Central memory CD8-positive, alpha-beta T cell (primary cell): ENCODE data around the gene SRPK1.

Source experiments
- ATAC-seq: fragments of 150-1000 bp; cut with Tn5 transposase; replicated peaks from 2 replicates; pipeline ENCODE4 v1.10.0; 2022; ENCODE audit warnings: mild to moderate bottlenecking, moderate FRiP score, moderate number of reproducible peaks; ENCODE audit not compliant: poor library complexity, severe bottlenecking; ENCODE audit errors: extremely low read depth
- DNase-seq, 2 donors: peaks; one replicate each; pipeline ENCODE4 v3.0.0; 2021; ENCODE audit warnings: low spot score in 2 of 2
- H3K27ac Mint-ChIP-seq: one replicate; pipeline ENCODE4 v1.8.0; 2022; ENCODE audit warnings: low read depth, mild to moderate bottlenecking, moderate library complexity, mixed read lengths
- H3K27me3 Mint-ChIP-seq: one replicate; pipeline ENCODE4 v1.8.0; 2022; ENCODE audit warnings: mixed read lengths
- H3K36me3 Mint-ChIP-seq: one replicate; pipeline ENCODE4 v1.8.0; 2022; ENCODE audit warnings: mild to moderate bottlenecking, moderate library complexity, mixed read lengths; ENCODE audit not compliant: insufficient read depth
- H3K4me1 Mint-ChIP-seq: one replicate; pipeline ENCODE4 v1.8.0; 2022; ENCODE audit warnings: mixed read lengths
- H3K4me3 Mint-ChIP-seq: one replicate; pipeline ENCODE4 v1.8.0; 2022; ENCODE audit warnings: mild to moderate bottlenecking, moderate library complexity, mixed read lengths
- H3K9me3 Mint-ChIP-seq: one replicate; pipeline ENCODE4 v1.8.0; 2022; ENCODE audit warnings: mixed read lengths

Gene SRPK1

GRCh38 chr6:35879151-35879550, 41.7 kb downstream of the SRPK1 start:
- H3K27ac Mint-ChIP-seq: no peak overlapping the region
- peaks cover 23% of the 10 kb centered on the region for H3K36me3 Mint-ChIP-seq
- DNase-seq (no peak), ATAC-seq (no peak)
- peaks cover 6% of the 10 kb centered on the region for H3K4me1 Mint-ChIP-seq
- H3K4me3 Mint-ChIP-seq: no peak overlapping the region
- H3K27me3 Mint-ChIP-seq: no peaks in the 10 kb centered on the region
- H3K9me3 Mint-ChIP-seq: peaks cover 14% of the 10 kb centered on the region

GRCh38 chr6:35876902-35877301, 44.0 kb downstream of the SRPK1 start:
- H3K4me1 Mint-ChIP-seq: peaks cover 6% of the 10 kb centered on the region
- H3K36me3 Mint-ChIP-seq: peaks cover 22% of the 10 kb centered on the region
- no peaks in the 10 kb centered on the region for H3K27me3 Mint-ChIP-seq
- ATAC-seq (no peak), DNase-seq (no peak)
- peak overlapping the region; percentile 50 for H3K27ac Mint-ChIP-seq
- peaks cover 12% of the 10 kb centered on the region for H3K9me3 Mint-ChIP-seq
- no peak overlapping the region for H3K4me3 Mint-ChIP-seq

- Mint-ChIP-seq H3K27ac (no peak overlapping the region), H3K4me1 (peaks cover 6% of the 10 kb centered on the region), H3K36me3 (peaks cover 23% of the 10 kb centered on the region), H3K4me3 (no peak overlapping the region), H3K9me3 (no peaks in the 10 kb centered on the region), H3K27me3 (no peaks in the 10 kb centered on the region)
- no peak for DNase-seq
- no peak for ATAC-seq
These were observed 46.2 kb downstream of the SRPK1 start for GRCh38 chr6:35874730-35875129.

- Mint-ChIP-seq H3K36me3 (peaks cover 26% of the 10 kb centered on the region), H3K4me1 (peaks cover 17% of the 10 kb centered on the region)
These were observed 61.5 kb downstream of the SRPK1 start for GRCh38 chr6:35859367-35859766.

GRCh38 chr6:35857853-35858252, 63.0 kb downstream of the SRPK1 start:
- H3K4me3 Mint-ChIP-seq: no peak overlapping the region
- ATAC-seq (no peak), DNase-seq (no peak)
- peaks cover 32% of the 10 kb centered on the region for H3K36me3 Mint-ChIP-seq
- H3K27ac Mint-ChIP-seq: no peak overlapping the region
- peaks cover 9% of the 10 kb centered on the region for H3K4me1 Mint-ChIP-seq
- H3K27me3 Mint-ChIP-seq: no peaks in the 10 kb centered on the region
- no peaks in the 10 kb centered on the region for H3K9me3 Mint-ChIP-seq

More at GRCh38 chr6:35859367-35859766, 61.5 kb downstream of the SRPK1 start:
- Mint-ChIP-seq H3K27ac (no peak overlapping the region), H3K27me3 (no peaks in the 10 kb centered on the region), H3K9me3 (no peaks in the 10 kb centered on the region), H3K4me3 (no peak overlapping the region)
- no peak for DNase-seq
- ATAC-seq: no peak

GRCh38 chr6:35856250-35856649, 64.6 kb downstream of the SRPK1 start:
- ATAC-seq (no peak), DNase-seq (no peak)
- Mint-ChIP-seq H3K27ac (no peak overlapping the region), H3K9me3 (no peaks in the 10 kb centered on the region), H3K27me3 (no peaks in the 10 kb centered on the region), H3K4me1 (no peaks in the 10 kb centered on the region), H3K4me3 (no peak overlapping the region), H3K36me3 (peaks cover 31% of the 10 kb centered on the region)

GRCh38 chr6:35852994-35853393, 67.9 kb downstream of the SRPK1 start:
- H3K4me1 Mint-ChIP-seq: no peaks in the 10 kb centered on the region
- H3K36me3 Mint-ChIP-seq: peaks cover 35% of the 10 kb centered on the region
- no peak overlapping the region for H3K27ac Mint-ChIP-seq
- H3K27me3 Mint-ChIP-seq: no peaks in the 10 kb centered on the region
- no peak for DNase-seq
- ATAC-seq: no peak
- H3K9me3 Mint-ChIP-seq: no peaks in the 10 kb centered on the region
- H3K4me3 Mint-ChIP-seq: no peak overlapping the region

- Mint-ChIP-seq H3K36me3 (peaks cover 42% of the 10 kb centered on the region), H3K4me3 (no peak overlapping the region), H3K9me3 (no peaks in the 10 kb centered on the region), H3K4me1 (no peaks in the 10 kb centered on the region), H3K27me3 (no peaks in the 10 kb centered on the region), H3K27ac (no peak overlapping the region)
- ATAC-seq: no peak
- no peak for DNase-seq
These were observed 70.7 kb downstream of the SRPK1 start for GRCh38 chr6:35850208-35850607.

GRCh38 chr6:35844290-35844689, 76.6 kb downstream of the SRPK1 start:
- no peak for ATAC-seq
- H3K36me3 Mint-ChIP-seq: peaks cover 34% of the 10 kb centered on the region
- no peaks in the 10 kb centered on the region for H3K4me1 Mint-ChIP-seq
- H3K27me3 Mint-ChIP-seq: no peaks in the 10 kb centered on the region
- no peaks in the 10 kb centered on the region for H3K9me3 Mint-ChIP-seq
- DNase-seq: no peak
- no peak overlapping the region for H3K4me3 Mint-ChIP-seq
- no peak overlapping the region for H3K27ac Mint-ChIP-seq

GRCh38 chr6:35842381-35842780, 78.5 kb downstream of the SRPK1 start:
- no peak for DNase-seq
- Mint-ChIP-seq H3K9me3 (no peaks in the 10 kb centered on the region), H3K4me3 (no peak overlapping the region), H3K4me1 (no peaks in the 10 kb centered on the region), H3K36me3 (peaks cover 34% of the 10 kb centered on the region), H3K27ac (no peak overlapping the region), H3K27me3 (no peaks in the 10 kb centered on the region)
- no peak for ATAC-seq

- Mint-ChIP-seq H3K4me3 (no peak overlapping the region), H3K4me1 (no peaks in the 10 kb centered on the region), H3K36me3 (peaks cover 31% of the 10 kb centered on the region), H3K27ac (no peak overlapping the region), H3K27me3 (no peaks in the 10 kb centered on the region), H3K9me3 (no peaks in the 10 kb centered on the region)
- no peak for DNase-seq
- no peak for ATAC-seq
These were observed 81.9 kb downstream of the SRPK1 start for GRCh38 chr6:35839019-35839418.

GRCh38 chr6:35833536-35833935, 87.4 kb downstream of the SRPK1 start:
- DNase-seq (no peak), ATAC-seq (no peak)
- Mint-ChIP-seq H3K4me1 (no peaks in the 10 kb centered on the region), H3K27me3 (no peaks in the 10 kb centered on the region), H3K9me3 (no peaks in the 10 kb centered on the region), H3K27ac (peak overlapping the region; percentile 19), H3K36me3 (peaks cover 18% of the 10 kb centered on the region), H3K4me3 (no peak overlapping the region)

GRCh38 chr6:35831257-35832007, 89.5 kb downstream of the SRPK1 start:
- Mint-ChIP-seq H3K27ac (no peak overlapping the region), H3K36me3 (peaks cover 14% of the 10 kb centered on the region), H3K9me3 (no peaks in the 10 kb centered on the region), H3K4me3 (no peak overlapping the region), H3K27me3 (no peaks in the 10 kb centered on the region), H3K4me1 (no peaks in the 10 kb centered on the region)
- no peak for ATAC-seq
- DNase-seq: no peak
